IPS-15b (cell line): ENCODE measurements around the gene STX16.

Experiments
- H3K27me3 ChIP-seq: one replicate; pipeline ENCODE4 v1.6.1; 2013; ENCODE audit warnings: low read length; ENCODE audit not compliant: control insufficient read depth, insufficient read depth
- H3K36me3 ChIP-seq: one replicate; pipeline ENCODE4 v1.6.1; 2013; ENCODE audit warnings: low read length; ENCODE audit not compliant: control insufficient read depth, insufficient read depth
- H3K4me1 ChIP-seq: one replicate; pipeline ENCODE4 v1.6.1; 2013; ENCODE audit warnings: mild to moderate bottlenecking, low read length; ENCODE audit not compliant: control insufficient read depth, insufficient read depth
- H3K4me3 ChIP-seq: one replicate; pipeline ENCODE4 v1.5.1; 2013; ENCODE audit warnings: low read depth, low read length
- H3K9ac ChIP-seq: one replicate; pipeline ENCODE4 v1.6.1; 2013; ENCODE audit warnings: low read depth, mild to moderate bottlenecking, low read length
- H3K9me3 ChIP-seq: one replicate; pipeline ENCODE4 v1.6.1; 2013; ENCODE audit warnings: mild to moderate bottlenecking, low read length; ENCODE audit not compliant: control insufficient read depth, insufficient read depth

Gene STX16

GRCh38 chr20:58664331-58664730, 13.2 kb downstream of the STX16 start:
- Histone ChIP-seq H3K27me3 (no peaks in the 10 kb centered on the region), H3K4me3 (no peak overlapping the region), H3K4me1 (peaks cover 40% of the 10 kb centered on the region), H3K9ac (no peak overlapping the region), H3K36me3 (peaks cover 6% of the 10 kb centered on the region), H3K9me3 (no peaks in the 10 kb centered on the region)

DNA sequence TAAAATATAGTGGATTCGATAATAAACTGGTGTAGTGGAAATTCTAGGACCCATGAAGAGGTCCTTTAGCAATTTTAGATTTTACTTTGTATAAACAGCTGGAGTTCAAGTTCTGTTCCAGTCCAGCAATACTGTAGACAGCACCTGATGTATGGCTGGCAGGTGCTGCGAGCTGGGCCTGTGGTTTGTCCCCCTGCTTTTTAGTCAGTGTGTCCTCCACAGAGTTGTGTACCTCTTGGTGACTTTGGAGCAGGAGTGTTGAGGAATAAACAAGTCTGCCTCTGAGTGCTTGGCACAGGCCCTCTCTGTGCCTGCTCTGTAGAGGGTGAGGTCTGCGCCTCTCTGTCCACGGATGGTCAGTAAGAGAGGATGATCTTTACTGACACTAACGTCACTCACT, 13.8 kb downstream of the STX16 start:
- H3K4me3 ChIP-seq, result no peak overlapping the region
- no peaks in the 10 kb centered on the region for H3K27me3 ChIP-seq
- H3K4me1 ChIP-seq, result peaks cover 37% of the 10 kb centered on the region
- no peak overlapping the region for H3K9ac ChIP-seq
- no peaks in the 10 kb centered on the region for H3K9me3 ChIP-seq
- H3K36me3 ChIP-seq, result peaks cover 6% of the 10 kb centered on the region

DNA sequence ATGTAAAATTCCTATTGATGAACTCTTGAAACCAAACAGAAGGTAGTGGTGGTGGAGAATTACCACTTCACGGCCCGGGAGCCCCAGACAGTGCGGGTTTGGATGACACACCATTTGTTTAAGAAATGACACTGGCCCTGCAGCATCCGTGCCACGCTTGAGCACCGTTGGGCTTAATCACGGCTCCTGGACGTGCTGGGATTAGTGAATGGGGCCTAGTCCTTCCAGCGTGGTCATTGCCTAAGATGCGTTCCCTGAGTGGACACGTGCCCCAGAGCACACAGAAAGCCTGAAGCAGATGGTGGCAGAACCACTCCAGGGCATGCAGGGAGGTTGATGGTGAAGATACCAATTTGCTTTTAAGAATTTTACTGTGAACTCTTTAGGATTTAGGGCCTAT, 14.5 kb downstream of the STX16 start:
- Histone ChIP-seq H3K27me3 (no peaks in the 10 kb centered on the region), H3K4me1 (peaks cover 39% of the 10 kb centered on the region), H3K4me3 (no peak overlapping the region), H3K9me3 (no peaks in the 10 kb centered on the region), H3K36me3 (peaks cover 6% of the 10 kb centered on the region), H3K9ac (no peak overlapping the region)

DNA sequence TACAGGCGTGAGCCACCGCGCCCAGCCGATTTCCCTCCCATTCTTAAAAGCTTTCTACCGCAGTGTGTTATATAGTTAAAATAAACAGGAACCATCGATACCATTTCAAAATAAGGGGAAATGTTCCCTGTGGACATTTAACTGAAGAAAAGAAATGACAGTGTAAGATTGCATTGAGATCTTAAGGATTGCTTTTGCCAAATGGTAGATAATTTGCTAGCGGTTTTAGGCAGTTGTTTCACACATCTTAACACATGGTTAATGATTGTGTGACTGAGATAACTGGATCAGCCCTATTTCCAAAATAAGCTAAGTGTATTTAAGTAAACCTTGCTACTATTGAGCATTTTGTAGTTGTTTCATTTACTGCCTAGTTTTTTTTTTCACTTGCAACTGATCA, 15.6 kb downstream of the STX16 start:
- H3K9ac ChIP-seq, result no peak overlapping the region
- no peaks in the 10 kb centered on the region for H3K9me3 ChIP-seq
- H3K4me1 ChIP-seq, result peaks cover 39% of the 10 kb centered on the region
- H3K4me3 ChIP-seq, result no peak overlapping the region
- peaks cover under 1% of the 10 kb centered on the region for H3K36me3 ChIP-seq
- no peaks in the 10 kb centered on the region for H3K27me3 ChIP-seq

DNA sequence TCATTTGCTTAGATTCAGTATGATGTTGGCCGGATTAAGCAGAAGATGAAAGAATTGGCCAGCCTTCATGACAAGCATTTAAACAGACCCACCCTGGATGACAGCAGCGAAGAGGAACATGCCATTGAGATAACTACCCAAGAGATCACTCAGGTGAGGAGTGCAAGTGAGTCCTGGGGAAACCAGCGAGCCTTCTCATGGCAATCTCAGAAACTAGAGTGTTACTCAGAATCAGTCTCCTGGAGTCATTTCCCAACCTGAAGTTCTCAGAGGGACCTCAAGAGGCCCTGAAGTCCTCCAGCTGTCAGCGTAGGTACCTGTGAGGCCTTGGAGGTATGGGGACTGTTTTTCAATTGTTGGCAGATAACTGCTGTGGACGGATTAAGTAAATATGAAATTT, 16.9 kb downstream of the STX16 start:
- H3K27me3 ChIP-seq, result no peaks in the 10 kb centered on the region
- no peaks in the 10 kb centered on the region for H3K9me3 ChIP-seq
- no peak overlapping the region for H3K9ac ChIP-seq
- peaks cover 37% of the 10 kb centered on the region for H3K4me1 ChIP-seq
- no peak overlapping the region for H3K4me3 ChIP-seq
- peaks cover 5% of the 10 kb centered on the region for H3K36me3 ChIP-seq

GRCh38 chr20:58668901-58669286, 17.8 kb downstream of the STX16 start:
- Histone ChIP-seq H3K9me3 (no peaks in the 10 kb centered on the region), H3K4me3 (peak overlapping the region; percentile 21), H3K36me3 (peaks cover 12% of the 10 kb centered on the region), H3K27me3 (no peaks in the 10 kb centered on the region), H3K9ac (peak overlapping the region; percentile 74), H3K4me1 (peaks cover 37% of the 10 kb centered on the region)

GRCh38 chr20:58669287-58670006, 18.4 kb downstream of the STX16 start:
- Histone ChIP-seq H3K4me1 (peaks cover 37% of the 10 kb centered on the region), H3K36me3 (peaks cover 12% of the 10 kb centered on the region), H3K4me3 (peak overlapping the region; percentile 21), H3K9ac (peak overlapping the region; percentile 74), H3K27me3 (no peaks in the 10 kb centered on the region), H3K9me3 (no peaks in the 10 kb centered on the region)

DNA sequence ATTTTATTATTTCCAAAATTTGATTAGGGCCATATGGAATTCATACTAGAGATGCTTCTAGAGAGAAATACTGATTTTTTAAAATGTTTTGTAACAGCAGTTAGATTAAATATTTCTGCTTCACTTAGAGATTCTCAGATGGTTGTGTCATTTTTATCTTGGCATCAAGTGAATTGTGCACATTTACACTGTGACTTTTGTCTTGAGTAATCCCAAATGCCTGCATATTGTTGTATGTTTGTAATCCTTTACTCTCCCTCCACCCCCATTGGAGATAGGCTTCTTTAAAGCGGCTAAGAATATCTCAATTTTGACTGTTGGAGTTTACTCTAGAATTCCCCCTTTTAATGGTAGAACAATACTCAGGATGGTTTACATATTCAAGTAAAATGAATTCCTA, 19.0 kb downstream of the STX16 start:
- peak overlapping the region; percentile 30 for H3K9ac ChIP-seq
- peaks cover 37% of the 10 kb centered on the region for H3K4me1 ChIP-seq

DNA sequence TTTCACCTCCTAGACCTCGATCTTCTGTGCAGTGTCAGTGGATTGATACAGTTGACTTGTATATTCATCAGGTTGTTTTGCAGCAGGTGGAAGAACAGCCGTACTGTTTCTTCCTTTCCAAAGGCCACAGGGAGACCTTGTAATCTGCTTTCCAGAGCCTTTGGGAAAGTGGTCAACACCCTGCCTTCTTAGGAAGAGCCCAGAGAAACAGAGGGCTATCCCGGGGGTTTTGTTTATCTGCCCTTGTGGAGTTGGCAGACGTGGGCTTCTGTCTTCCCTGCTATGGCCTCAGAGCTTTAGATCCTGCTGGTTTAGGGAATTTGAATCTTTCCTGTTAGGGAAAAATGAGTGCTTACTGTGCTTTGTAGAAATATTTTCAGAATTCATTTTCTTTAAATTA, 19.6 kb downstream of the STX16 start:
- no peak overlapping the region for H3K4me3 ChIP-seq
- peak overlapping the region; percentile 3 for H3K9ac ChIP-seq
- no peaks in the 10 kb centered on the region for H3K27me3 ChIP-seq
- H3K36me3 ChIP-seq, result peaks cover 16% of the 10 kb centered on the region
- no peaks in the 10 kb centered on the region for H3K9me3 ChIP-seq
- H3K4me1 ChIP-seq, result peaks cover 37% of the 10 kb centered on the region

More for the DNA sequence above, 19.0 kb downstream of the STX16 start:
- H3K36me3 ChIP-seq, result peaks cover 13% of the 10 kb centered on the region
- H3K27me3 ChIP-seq, result no peaks in the 10 kb centered on the region
- no peaks in the 10 kb centered on the region for H3K9me3 ChIP-seq
- H3K4me3 ChIP-seq, result no peak overlapping the region

GRCh38 chr20:58673119-58673518, 22.0 kb downstream of the STX16 start:
- H3K27me3 ChIP-seq, result no peaks in the 10 kb centered on the region
- peaks cover 28% of the 10 kb centered on the region for H3K4me1 ChIP-seq
- no peak overlapping the region for H3K4me3 ChIP-seq
- H3K9ac ChIP-seq, result no peak overlapping the region
- peaks cover 25% of the 10 kb centered on the region for H3K36me3 ChIP-seq
- H3K9me3 ChIP-seq, result no peaks in the 10 kb centered on the region

DNA sequence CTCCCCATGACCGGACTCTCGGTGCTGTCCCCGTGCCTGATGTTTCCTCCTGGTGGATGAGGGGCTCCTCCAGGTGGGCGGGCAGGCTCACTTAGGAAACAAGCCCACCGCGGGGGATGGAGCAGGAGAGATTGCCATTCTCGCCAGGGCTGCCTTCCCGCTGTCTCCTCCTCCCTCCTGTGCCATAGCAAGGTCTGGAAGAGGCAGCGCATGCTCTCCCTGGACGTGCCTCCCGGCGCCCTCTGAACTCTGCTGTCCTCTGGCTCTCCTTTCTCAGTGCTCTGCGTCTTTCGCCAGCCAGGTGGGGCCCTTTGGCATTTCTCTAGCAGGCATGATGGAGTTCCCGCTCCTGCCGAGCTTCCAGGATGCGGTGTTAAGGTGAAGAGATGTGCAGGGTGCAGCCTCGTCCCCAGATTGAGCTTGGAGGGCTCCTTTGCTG, 24.1 kb downstream of the STX16 start:
- no peaks in the 10 kb centered on the region for H3K9me3 ChIP-seq
- no peak overlapping the region for H3K9ac ChIP-seq
- peaks cover 25% of the 10 kb centered on the region for H3K36me3 ChIP-seq
- H3K4me1 ChIP-seq, result peaks cover 15% of the 10 kb centered on the region
- H3K4me3 ChIP-seq, result no peak overlapping the region
- no peaks in the 10 kb centered on the region for H3K27me3 ChIP-seq

GRCh38 chr20:58675641-58676040, 24.6 kb downstream of the STX16 start:
- peaks cover 25% of the 10 kb centered on the region for H3K36me3 ChIP-seq
- no peaks in the 10 kb centered on the region for H3K9me3 ChIP-seq
- peaks cover 10% of the 10 kb centered on the region for H3K4me1 ChIP-seq
- no peaks in the 10 kb centered on the region for H3K27me3 ChIP-seq
- H3K4me3 ChIP-seq, result no peak overlapping the region
- no peak overlapping the region for H3K9ac ChIP-seq
